ENCODE data around the gene SYK.

Gene SYK

GRCh38 chr9:90844326-90844725, 42.7 kb downstream of the SYK start:
- DNase-seq (ENCODE audit: insufficient read length, low spot score): no peak
- FAIRE-seq: no peak

- no peak for FAIRE-seq
- DNase-seq (ENCODE audit: insufficient read length, low spot score): no peak
Measured at GRCh38 chr9:90846770-90847419, 45.3 kb downstream of the SYK start.

- FAIRE-seq (no peak), DNase-seq (ENCODE audit: insufficient read length, low spot score) (no peak)
Measured at GRCh38 chr9:90847971-90848370, 46.4 kb downstream of the SYK start.

- DNase-seq (ENCODE audit: insufficient read length, low spot score): no peak
- no peak for FAIRE-seq
Measured at GRCh38 chr9:90848866-90849265, 47.2 kb downstream of the SYK start.

- no peak for FAIRE-seq
- no peak for DNase-seq (ENCODE audit: insufficient read length, low spot score)
Measured at GRCh38 chr9:90851444-90851843, 49.8 kb downstream of the SYK start.

- no peak for FAIRE-seq
- no peak for DNase-seq (ENCODE audit: insufficient read length, low spot score)
Measured at GRCh38 chr9:90853945-90854344, 52.3 kb downstream of the SYK start.

GRCh38 chr9:90854637-90855175, 53.1 kb downstream of the SYK start:
- no peak for FAIRE-seq

GRCh38 chr9:90855208-90855902, 53.7 kb downstream of the SYK start:
- no peak for DNase-seq (ENCODE audit: insufficient read length, low spot score)
- no peak for FAIRE-seq

More at GRCh38 chr9:90854637-90855175, 53.1 kb downstream of the SYK start:
- no peak for DNase-seq (ENCODE audit: insufficient read length, low spot score)

- no peak for FAIRE-seq
- no peak for DNase-seq (ENCODE audit: insufficient read length, low spot score)
Measured at GRCh38 chr9:90857091-90857490, 55.5 kb downstream of the SYK start.

GRCh38 chr9:90857855-90858254, 56.2 kb downstream of the SYK start:
- no peak for FAIRE-seq
- no peak for DNase-seq (ENCODE audit: insufficient read length, low spot score)

GRCh38 chr9:90858457-90858901, 56.9 kb downstream of the SYK start:
- DNase-seq (ENCODE audit: insufficient read length, low spot score) (no peak), FAIRE-seq (no peak)

GRCh38 chr9:90860382-90860781, 58.8 kb downstream of the SYK start:
- no peak for DNase-seq (ENCODE audit: insufficient read length, low spot score)
- no peak for FAIRE-seq

GRCh38 chr9:90860826-90861225, 59.2 kb downstream of the SYK start:
- no peak for DNase-seq (ENCODE audit: insufficient read length, low spot score)
- FAIRE-seq: no peak

GRCh38 chr9:90861380-90861779, 59.8 kb downstream of the SYK start:
- FAIRE-seq (no peak), DNase-seq (ENCODE audit: insufficient read length, low spot score) (no peak)

- FAIRE-seq (no peak), DNase-seq (ENCODE audit: insufficient read length, low spot score) (no peak)
Measured at GRCh38 chr9:90861826-90862740, 60.5 kb downstream of the SYK start.

- DNase-seq (ENCODE audit: insufficient read length, low spot score): no peak
- FAIRE-seq: no peak
Measured at GRCh38 chr9:90864779-90865178, 63.2 kb downstream of the SYK start.

- no peak for FAIRE-seq
Measured at GRCh38 chr9:90867101-90867500, 65.5 kb downstream of the SYK start.

GRCh38 chr9:90868555-90868954, 66.9 kb downstream of the SYK start:
- no peak for FAIRE-seq
- DNase-seq (ENCODE audit: insufficient read length, low spot score): no peak

More at GRCh38 chr9:90867101-90867500, 65.5 kb downstream of the SYK start:
- no peak for DNase-seq (ENCODE audit: insufficient read length, low spot score)

- FAIRE-seq (no peak), DNase-seq (ENCODE audit: insufficient read length, low spot score) (no peak)
Measured at GRCh38 chr9:90869361-90869760, 67.7 kb downstream of the SYK start.

GRCh38 chr9:90870621-90871326, 69.2 kb downstream of the SYK start:
- FAIRE-seq (no peak), DNase-seq (ENCODE audit: insufficient read length, low spot score) (peak; percentile 18)
